Keratinocyte (primary cell): ENCODE data around the gene TNFSF9. TPM values are rescaled to one million over a fixed set of nuclear protein-coding genes. Genes with fewer than 3 reads are reported as not detected.
"Not testable (repeated sequence)": the region's sequence is repeated elsewhere in the genome, so short reads cannot be mapped to it uniquely, and the experiment has no call there.

ENCODE experiments used
- DNase-seq: peaks from one replicate; pipeline ENCODE4 v3.0.0-alpha.2; 2011; ENCODE audit warnings: low read depth, missing footprints, low spot score
- FAIRE-seq: peaks from 2 replicates; lab custom pipeline; 2011; peaks lifted over from hg19 to GRCh38; lab: Jason Lieb, UNC
- H2AFZ ChIP-seq: 2 replicates; pipeline ENCODE4 v1.6.0; 2012; ENCODE audit warnings: low read length, control low read depth, inconsistent platforms; ENCODE audit not compliant: control insufficient read depth
- H3K27ac ChIP-seq: 2 replicates; pipeline ENCODE4 v1.5.1; 2011; ENCODE audit warnings: low read length; ENCODE audit not compliant: control insufficient read depth, insufficient read depth
- H3K27me3 ChIP-seq: 3 replicates; pipeline ENCODE4 v1.6.0; 2011; ENCODE audit warnings: low read length; ENCODE audit not compliant: control insufficient read depth, insufficient read depth; ENCODE audit errors: extremely low read depth
- H3K36me3 ChIP-seq, 2 experiments: 2 replicates in 1 of 2; 3 replicates in 1 of 2; pipeline ENCODE4 v1.5.1; 2011; ENCODE audit warnings: low read length in 2 of 2, mild to moderate bottlenecking in 1 of 2; ENCODE audit not compliant: control insufficient read depth in 2 of 2, insufficient read depth in 2 of 2; ENCODE audit errors: extremely low read depth in 1 of 2
- H3K4me1 ChIP-seq: 3 replicates; pipeline ENCODE4 v1.5.1; 2011; ENCODE audit warnings: low read length; ENCODE audit not compliant: control insufficient read depth, insufficient read depth; ENCODE audit errors: extremely low read depth
- H3K4me2 ChIP-seq: 3 replicates; pipeline ENCODE4 v1.6.0; 2011; ENCODE audit warnings: low read depth, low read length; ENCODE audit not compliant: control insufficient read depth, insufficient read depth; ENCODE audit errors: extremely low read depth
- H3K4me3 ChIP-seq, 3 experiments: fragments of 200-600 bp in 1 of 3; sonication (generic) in 1 of 3; 2 replicates in 2 of 3; 3 replicates in 1 of 3; pipeline ENCODE4 v1.5.1; 2011 to 2016; ENCODE audit warnings: low read length in 3 of 3, mild to moderate bottlenecking in 3 of 3, control low read depth in 2 of 3, inconsistent platforms in 1 of 3, low read depth in 1 of 3, mixed read lengths in 1 of 3, mixed run types in 1 of 3, moderate library complexity in 1 of 3; ENCODE audit not compliant: control insufficient read depth in 2 of 3, insufficient read depth in 2 of 3; ENCODE audit errors: extremely low read depth in 1 of 3
- H3K79me2 ChIP-seq: 2 replicates; pipeline ENCODE4 v1.6.0; 2012; ENCODE audit warnings: low read length; ENCODE audit not compliant: control insufficient read depth, insufficient read depth
- H3K9ac ChIP-seq: 3 replicates; pipeline ENCODE4 v1.6.0; 2011; ENCODE audit warnings: low read length; ENCODE audit not compliant: control insufficient read depth, insufficient read depth; ENCODE audit errors: extremely low read depth
- H3K9me1 ChIP-seq: 3 replicates; pipeline ENCODE4 v1.6.0; 2011; ENCODE audit warnings: low read length; ENCODE audit not compliant: control insufficient read depth, insufficient read depth; ENCODE audit errors: extremely low read depth
- H3K9me3 ChIP-seq: 2 replicates; pipeline ENCODE4 v1.5.1; 2012; ENCODE audit warnings: low read depth, low read length; ENCODE audit not compliant: control insufficient read depth
- H4K20me1 ChIP-seq: 3 replicates; pipeline ENCODE4 v1.6.0; 2011; ENCODE audit warnings: low read length; ENCODE audit not compliant: control insufficient read depth, insufficient read depth; ENCODE audit errors: extremely low read depth
- EZH2 ChIP-seq: IDR thresholded peaks from one replicate; pipeline ENCODE4 v1.6.1; 2012; ENCODE audit warnings: inconsistent platforms, mild to moderate bottlenecking, low read length, moderate library complexity
- dilution Hi-C: fragments of 300-500 bp; cut with MboI; formaldehyde crosslinking; loops from one replicate; pipeline ENCODE4 v1.7.0; 2020; ENCODE audit warnings: low sequenced_read_pairs; ENCODE audit not compliant: extremely low pct_ligation_motif_present
- polyA plus RNA-seq, 5 experiments: library from polyadenylated mRNA; depleted of rRNA in 3 of 5; stranded (reverse) in 3 of 5; stranded (forward) in 1 of 5; unstranded in 1 of 5; fragments of >200 nt; gene quantifications; 1 replicate in 1 of 5; 2 replicates in 3 of 5; 3 replicates in 1 of 5; pipeline versions ENCODE4 v1.2.1 to v1.2.3, GENCODE V29; 2011 to 2012; ENCODE audit warnings: missing spikeins in 2 of 5, low read depth in 1 of 5, low replicate concordance in 1 of 5
- TF ChIP-seq, protein P1 (sequence below), 3 experiments: IDR thresholded peaks in 1 of 3; conservative IDR thresholded peaks in 1 of 3; optimal IDR thresholded peaks in 1 of 3; 2 replicates in 2 of 3; 3 replicates in 1 of 3; pipeline versions ENCODE3 to v1.5.1; 2011; ENCODE audit warnings: low read length in 3 of 3, mild to moderate bottlenecking in 3 of 3, moderate library complexity in 2 of 3, control low read depth in 1 of 3, inconsistent platforms in 1 of 3; ENCODE audit not compliant: insufficient read depth in 2 of 3; ENCODE audit errors: extremely low read depth in 1 of 3

TNFSF9 gene
- polyA plus RNA-seq, 1 donor (not counting 4 experiments of a cell fraction or from before 2014, with no cell fraction given): 12.3 TPM

DNA sequence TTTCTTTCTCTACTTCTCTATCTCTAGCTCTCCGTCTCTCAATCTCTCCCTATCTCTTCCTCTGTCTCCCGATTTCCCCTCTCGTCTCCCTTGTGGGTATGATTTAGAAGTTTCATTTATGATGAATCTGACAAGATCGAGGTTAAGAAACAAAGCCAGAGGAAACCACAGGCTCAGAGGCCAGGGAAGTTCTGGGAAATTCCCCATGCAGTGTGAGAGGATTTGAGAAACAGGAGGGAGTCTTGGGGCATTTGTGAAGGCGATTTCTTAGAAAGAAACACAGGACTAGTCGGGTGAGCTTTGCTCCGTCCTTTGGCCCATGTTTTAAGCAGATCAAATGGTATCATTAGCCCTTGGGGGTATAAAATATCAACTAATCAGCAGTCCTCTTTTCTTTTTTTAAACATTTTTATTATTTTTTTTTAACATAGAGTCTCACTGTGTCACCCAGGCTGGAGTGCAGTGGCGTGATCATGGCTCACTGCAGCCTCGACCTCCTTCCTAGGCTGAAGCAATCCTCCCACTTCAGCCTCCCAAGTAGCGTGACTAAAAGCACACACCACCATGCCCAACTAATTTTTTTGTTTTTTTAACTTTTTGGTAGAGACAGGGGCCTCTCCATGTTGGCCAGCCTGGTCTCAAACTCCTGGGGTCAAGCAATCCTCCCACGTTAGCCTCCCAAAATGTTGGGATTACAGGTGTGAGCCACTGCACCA, 25.8 kb downstream of the TNFSF9 start:
- H3K9me1 ChIP-seq: no peaks in the 10 kb centered on the region
- no peaks in the 10 kb centered on the region for H3K9me3 ChIP-seq
- no peaks in the 10 kb centered on the region for H4K20me1 ChIP-seq
- H3K27ac ChIP-seq: no peak overlapping the region
- peak overlapping the region; percentile 14 for H3K4me2 ChIP-seq
- TF ChIP-seq EZH2: no peak
- TF ChIP-seq, protein P1, sequence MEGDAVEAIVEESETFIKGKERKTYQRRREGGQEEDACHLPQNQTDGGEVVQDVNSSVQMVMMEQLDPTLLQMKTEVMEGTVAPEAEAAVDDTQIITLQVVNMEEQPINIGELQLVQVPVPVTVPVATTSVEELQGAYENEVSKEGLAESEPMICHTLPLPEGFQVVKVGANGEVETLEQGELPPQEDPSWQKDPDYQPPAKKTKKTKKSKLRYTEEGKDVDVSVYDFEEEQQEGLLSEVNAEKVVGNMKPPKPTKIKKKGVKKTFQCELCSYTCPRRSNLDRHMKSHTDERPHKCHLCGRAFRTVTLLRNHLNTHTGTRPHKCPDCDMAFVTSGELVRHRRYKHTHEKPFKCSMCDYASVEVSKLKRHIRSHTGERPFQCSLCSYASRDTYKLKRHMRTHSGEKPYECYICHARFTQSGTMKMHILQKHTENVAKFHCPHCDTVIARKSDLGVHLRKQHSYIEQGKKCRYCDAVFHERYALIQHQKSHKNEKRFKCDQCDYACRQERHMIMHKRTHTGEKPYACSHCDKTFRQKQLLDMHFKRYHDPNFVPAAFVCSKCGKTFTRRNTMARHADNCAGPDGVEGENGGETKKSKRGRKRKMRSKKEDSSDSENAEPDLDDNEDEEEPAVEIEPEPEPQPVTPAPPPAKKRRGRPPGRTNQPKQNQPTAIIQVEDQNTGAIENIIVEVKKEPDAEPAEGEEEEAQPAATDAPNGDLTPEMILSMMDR (optimal IDR thresholded peaks at IDR 0.05 in 1 of 3, IDR thresholded peaks at IDR 0.05 in 1 of 3, conservative IDR thresholded peaks at IDR 0.05 in 1 of 3; ENCODE audit: extremely low read depth in 1 of 3, insufficient read depth in 2 of 3, low read length in 3 of 3): no peak
- DNase-seq (no peak), FAIRE-seq (peak; percentile 34)
- no peaks in the 10 kb centered on the region for H3K27me3 ChIP-seq
- no peaks in the 10 kb centered on the region for H3K36me3 ChIP-seq
- no peak overlapping the region for H3K4me3 ChIP-seq
- no peaks in the 10 kb centered on the region for H3K79me2 ChIP-seq
- dilution Hi-C loops: no loop called here
- no peak overlapping the region for H3K9ac ChIP-seq
- no peak overlapping the region for H2AFZ ChIP-seq
- no peaks in the 10 kb centered on the region for H3K4me1 ChIP-seq

DNA sequence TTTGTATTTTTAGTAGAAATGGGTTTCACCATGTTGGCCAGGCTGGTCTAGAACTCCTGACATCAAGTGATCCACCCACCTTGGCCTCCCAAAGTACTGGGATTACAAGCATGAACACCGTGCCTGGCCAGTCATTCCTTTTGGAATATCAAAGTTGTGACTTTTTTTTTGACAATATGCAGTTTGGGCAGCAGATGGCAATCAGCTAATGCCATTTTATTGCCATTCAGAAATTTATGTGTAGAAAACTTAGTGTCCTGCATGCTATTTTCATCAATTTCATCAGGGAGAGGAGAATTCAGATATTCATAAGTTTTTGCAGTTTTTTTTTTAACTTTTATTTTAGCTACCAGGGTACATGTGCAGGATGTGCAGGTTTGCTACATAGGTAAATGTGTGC, 31.6 kb downstream of the TNFSF9 start:
- H3K9me3 ChIP-seq, H3K4me2 ChIP-seq, H3K4me1 ChIP-seq, H3K4me3 ChIP-seq, H3K36me3 ChIP-seq, DNase-seq, H3K27ac ChIP-seq, H3K27me3 ChIP-seq, dilution Hi-C loops, H3K79me2 ChIP-seq, H4K20me1 ChIP-seq, FAIRE-seq, H2AFZ ChIP-seq, H3K9ac ChIP-seq, H3K9me1 ChIP-seq: not testable (repeated sequence)

DNA sequence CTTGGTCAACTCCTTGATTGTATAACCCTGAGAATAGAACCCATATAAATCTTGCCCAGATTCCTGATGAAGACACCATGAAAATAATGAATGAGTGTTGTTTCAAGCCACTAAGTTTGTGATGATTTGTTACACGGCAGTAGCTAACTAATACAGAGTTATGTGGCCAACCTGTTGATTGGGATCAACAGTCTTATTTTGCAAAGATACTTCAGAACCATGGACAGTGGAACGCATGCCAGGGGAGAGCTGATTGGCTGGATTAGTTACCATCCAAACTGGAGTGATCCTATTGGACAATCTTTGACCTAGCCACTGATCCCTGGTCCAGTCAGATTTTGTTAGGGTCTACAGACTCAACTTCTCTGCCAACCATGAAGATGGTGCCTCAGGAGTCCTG, 33.6 kb downstream of the TNFSF9 start:
- no peaks in the 10 kb centered on the region for H3K4me1 ChIP-seq
- dilution Hi-C loops: no loop called here
- H4K20me1 ChIP-seq: no peaks in the 10 kb centered on the region
- DNase-seq (no peak), FAIRE-seq (peak; percentile 44)
- H3K27me3 ChIP-seq: no peaks in the 10 kb centered on the region
- no peak overlapping the region for H3K4me3 ChIP-seq
- no peaks in the 10 kb centered on the region for H3K9me1 ChIP-seq
- no peak overlapping the region for H2AFZ ChIP-seq
- no peaks in the 10 kb centered on the region for H3K79me2 ChIP-seq
- H3K9me3 ChIP-seq: no peaks in the 10 kb centered on the region
- TF ChIP-seq EZH2: no peak
- TF ChIP-seq, protein P1 (optimal IDR thresholded peaks at IDR 0.05 in 1 of 3, IDR thresholded peaks at IDR 0.05 in 1 of 3, conservative IDR thresholded peaks at IDR 0.05 in 1 of 3; ENCODE audit: extremely low read depth in 1 of 3, insufficient read depth in 2 of 3, low read length in 3 of 3): no peak
- H3K36me3 ChIP-seq: no peaks in the 10 kb centered on the region
- H3K4me2 ChIP-seq: no peak overlapping the region
- no peak overlapping the region for H3K9ac ChIP-seq
- no peak overlapping the region for H3K27ac ChIP-seq

DNA sequence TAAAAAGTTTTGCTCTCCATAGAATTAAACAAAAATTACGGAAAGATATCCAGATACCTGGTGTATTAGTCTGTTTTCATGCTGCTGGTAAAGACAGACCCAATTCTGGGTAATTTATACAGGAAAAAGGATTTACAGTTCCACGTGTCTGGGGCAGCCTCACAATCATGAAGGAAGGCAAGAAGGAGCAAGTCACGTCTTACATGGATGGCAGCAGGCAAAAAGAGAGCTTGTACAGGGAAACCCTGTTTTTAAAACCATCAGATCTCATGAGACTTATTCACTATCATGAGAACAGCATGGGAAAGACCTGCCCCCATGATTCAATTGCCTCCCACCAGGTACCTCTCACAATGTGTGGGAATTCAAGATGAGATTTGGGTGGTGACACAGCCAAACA, 35.9 kb downstream of the TNFSF9 start:
- H3K9ac ChIP-seq, FAIRE-seq, H3K9me1 ChIP-seq, H3K9me3 ChIP-seq, H3K27me3 ChIP-seq, H3K27ac ChIP-seq, H3K4me2 ChIP-seq, H3K79me2 ChIP-seq, dilution Hi-C loops, H3K4me3 ChIP-seq, H3K36me3 ChIP-seq, DNase-seq, H3K4me1 ChIP-seq, H4K20me1 ChIP-seq, H2AFZ ChIP-seq: not testable (repeated sequence)
